Measurements from ENCODE around the gene CCDC33.

CCDC33 gene

GRCh38 chr15:74373731-74374647 is 137.9 kb downstream of the CCDC33 start:
- H3K27ac ChIP-seq, result peak overlapping the region; percentile 48
- peak; percentile 91 for TF ChIP-seq CTCF (IDR thresholded peaks at IDR 0.05)
- TF ChIP-seq ZFX (IDR thresholded peaks at IDR 0.05; ENCODE audit: borderline replicate concordance), result no peak

- peak overlapping the region; percentile 48 for H3K27ac ChIP-seq
- no peak for TF ChIP-seq CTCF (IDR thresholded peaks at IDR 0.05)
- no peak for TF ChIP-seq ZFX (IDR thresholded peaks at IDR 0.05; ENCODE audit: borderline replicate concordance)
Measured at GRCh38 chr15:74374648-74375302, 138.6 kb downstream of the CCDC33 start.

- TF ChIP-seq CTCF (IDR thresholded peaks at IDR 0.05), result peak; percentile 89
- no peak for TF ChIP-seq ZFX (IDR thresholded peaks at IDR 0.05; ENCODE audit: borderline replicate concordance)
- H3K27ac ChIP-seq, result no peak overlapping the region; the same call in 1 of the 2 replicates
Measured at GRCh38 chr15:74375303-74375693, 139.2 kb downstream of the CCDC33 start.

GRCh38 chr15:74376226-74376625 is 140.1 kb downstream of the CCDC33 start:
- H3K27ac ChIP-seq, result no peak overlapping the region
- no peak for TF ChIP-seq CTCF (IDR thresholded peaks at IDR 0.05)
- no peak for TF ChIP-seq ZFX (IDR thresholded peaks at IDR 0.05; ENCODE audit: borderline replicate concordance)

- H3K27ac ChIP-seq, result no peak overlapping the region
Measured at GRCh38 chr15:74376825-74377581, 140.9 kb downstream of the CCDC33 start.

More at GRCh38 chr15:74376825-74377581, 140.9 kb downstream of the CCDC33 start:
- TF ChIP-seq ZFX (IDR thresholded peaks at IDR 0.05; ENCODE audit: borderline replicate concordance) (no peak), CTCF (IDR thresholded peaks at IDR 0.05) (no peak)
